Measurements from ENCODE around the gene BHLHE23. TPM values are rescaled to one million over a fixed set of nuclear protein-coding genes. Genes with fewer than 3 reads are reported as not detected.

BHLHE23 gene
- total RNA-seq, 2 donors from 2014 or later, result not detected

- H3K27ac ChIP-seq, result no peak overlapping the region
- DNase-seq, result no peak
- H3K9ac ChIP-seq (ENCODE audit: low read depth in 2 of 2, low read length in 2 of 2), result no peak overlapping the region
- H3K27me3 ChIP-seq, result peaks cover 5% of the 10 kb centered on the region
- TF ChIP-seq, protein P1, sequence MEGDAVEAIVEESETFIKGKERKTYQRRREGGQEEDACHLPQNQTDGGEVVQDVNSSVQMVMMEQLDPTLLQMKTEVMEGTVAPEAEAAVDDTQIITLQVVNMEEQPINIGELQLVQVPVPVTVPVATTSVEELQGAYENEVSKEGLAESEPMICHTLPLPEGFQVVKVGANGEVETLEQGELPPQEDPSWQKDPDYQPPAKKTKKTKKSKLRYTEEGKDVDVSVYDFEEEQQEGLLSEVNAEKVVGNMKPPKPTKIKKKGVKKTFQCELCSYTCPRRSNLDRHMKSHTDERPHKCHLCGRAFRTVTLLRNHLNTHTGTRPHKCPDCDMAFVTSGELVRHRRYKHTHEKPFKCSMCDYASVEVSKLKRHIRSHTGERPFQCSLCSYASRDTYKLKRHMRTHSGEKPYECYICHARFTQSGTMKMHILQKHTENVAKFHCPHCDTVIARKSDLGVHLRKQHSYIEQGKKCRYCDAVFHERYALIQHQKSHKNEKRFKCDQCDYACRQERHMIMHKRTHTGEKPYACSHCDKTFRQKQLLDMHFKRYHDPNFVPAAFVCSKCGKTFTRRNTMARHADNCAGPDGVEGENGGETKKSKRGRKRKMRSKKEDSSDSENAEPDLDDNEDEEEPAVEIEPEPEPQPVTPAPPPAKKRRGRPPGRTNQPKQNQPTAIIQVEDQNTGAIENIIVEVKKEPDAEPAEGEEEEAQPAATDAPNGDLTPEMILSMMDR (IDR thresholded peaks at IDR 0.05), result no peak
- no peaks in the 10 kb centered on the region for H3K36me3 ChIP-seq
- H3K4me3 ChIP-seq, result no peak overlapping the region
- intact Hi-C loops (cut with DNase I), result no loop called here
- H3K9me3 ChIP-seq, result no peaks in the 10 kb centered on the region
- H3K4me1 ChIP-seq, result no peaks in the 10 kb centered on the region
Observed at GRCh38 chr20:62966212-62967148, 40.3 kb downstream of the BHLHE23 start.

DNA sequence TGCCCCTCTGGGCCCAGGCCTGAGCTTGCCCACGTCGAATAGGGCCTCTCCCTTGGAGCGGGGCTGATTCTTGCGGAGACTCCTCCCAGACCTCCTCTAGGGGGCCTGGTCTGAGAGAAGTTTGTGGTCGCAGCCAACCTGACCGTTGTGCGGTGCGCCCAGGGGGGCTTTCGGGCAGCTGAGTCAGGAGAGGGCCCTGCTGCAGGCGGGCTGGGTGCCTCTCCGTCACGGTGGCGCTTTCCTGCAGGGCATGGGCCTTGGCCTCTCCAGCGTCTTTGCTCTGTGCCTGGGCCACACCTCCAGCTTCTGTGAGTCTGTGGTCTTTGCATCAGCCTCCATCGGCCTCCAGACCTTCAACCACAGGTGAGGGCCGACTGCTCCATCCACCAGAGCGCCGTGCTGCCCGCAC, 41.4 kb downstream of the BHLHE23 start:
- no peaks in the 10 kb centered on the region for H3K27me3 ChIP-seq
- no peak overlapping the region for H3K9ac ChIP-seq (ENCODE audit: low read depth in 2 of 2, low read length in 2 of 2)
- H3K4me1 ChIP-seq, result no peaks in the 10 kb centered on the region
- no peaks in the 10 kb centered on the region for H3K9me3 ChIP-seq
- TF ChIP-seq, protein P1 (IDR thresholded peaks at IDR 0.05), result no peak
- H3K36me3 ChIP-seq, result no peaks in the 10 kb centered on the region
- intact Hi-C loops (cut with DNase I), result no loop called here
- H3K27ac ChIP-seq, result no peak overlapping the region
- no peak for DNase-seq
- no peak overlapping the region for H3K4me3 ChIP-seq

GRCh38 chr20:62964700-62965099, 42.1 kb downstream of the BHLHE23 start:
- H3K4me3 ChIP-seq, result no peak overlapping the region
- intact Hi-C loops (cut with DNase I), result no loop called here
- H3K9ac ChIP-seq (ENCODE audit: low read depth in 2 of 2, low read length in 2 of 2), result no peak overlapping the region
- no peaks in the 10 kb centered on the region for H3K36me3 ChIP-seq
- H3K27me3 ChIP-seq, result no peaks in the 10 kb centered on the region
- H3K4me1 ChIP-seq, result no peaks in the 10 kb centered on the region
- TF ChIP-seq, protein P1 (IDR thresholded peaks at IDR 0.05), result no peak
- no peak for DNase-seq
- no peak overlapping the region for H3K27ac ChIP-seq
- no peaks in the 10 kb centered on the region for H3K9me3 ChIP-seq

DNA sequence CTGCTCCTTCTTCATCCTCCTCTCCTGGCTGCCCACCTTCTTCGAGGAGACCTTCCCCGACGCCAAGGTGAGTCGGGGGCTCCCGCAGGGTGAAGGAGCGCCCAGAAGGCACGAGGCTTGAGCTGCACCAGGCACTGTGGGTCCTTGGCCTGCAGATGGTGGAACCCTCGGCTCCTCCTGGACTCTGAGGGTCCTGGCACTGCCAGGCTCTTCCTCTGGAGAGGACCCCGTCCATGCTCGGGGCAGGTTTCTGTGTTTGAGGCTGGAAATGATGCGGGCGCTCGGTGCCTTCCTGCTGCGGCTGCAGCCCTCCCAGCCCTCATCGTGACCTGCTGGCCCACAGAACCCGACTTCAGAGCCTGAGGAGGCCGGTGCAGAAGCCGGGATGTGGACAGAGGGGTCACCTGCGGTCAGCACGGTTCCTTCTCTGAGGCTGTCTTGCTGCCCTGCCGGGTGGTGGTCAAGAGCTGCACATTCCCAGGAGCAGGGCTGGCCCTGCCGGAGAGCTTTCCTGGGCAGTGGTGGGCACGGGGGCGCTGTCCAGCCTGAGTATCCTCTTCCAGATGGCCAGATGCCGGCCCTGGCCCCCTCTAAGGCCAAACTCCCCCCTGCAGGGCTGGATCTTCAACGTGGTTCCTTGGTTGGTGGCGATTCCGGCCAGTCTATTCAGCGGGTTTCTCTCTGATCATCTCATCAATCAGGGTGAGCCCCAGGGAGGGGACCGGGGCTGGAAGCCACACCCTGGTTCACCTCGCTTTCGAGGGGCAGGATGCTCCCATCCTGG, 43.0 kb downstream of the BHLHE23 start:
- no peaks in the 10 kb centered on the region for H3K9me3 ChIP-seq
- H3K9ac ChIP-seq (ENCODE audit: low read depth in 2 of 2, low read length in 2 of 2), result no peak overlapping the region
- DNase-seq, result no peak
- TF ChIP-seq, protein P1 (IDR thresholded peaks at IDR 0.05), result no peak
- H3K4me1 ChIP-seq, result no peaks in the 10 kb centered on the region
- H3K4me3 ChIP-seq, result no peak overlapping the region
- H3K36me3 ChIP-seq, result no peaks in the 10 kb centered on the region
- H3K27me3 ChIP-seq, result no peaks in the 10 kb centered on the region
- intact Hi-C loops (cut with DNase I), result no loop called here
- H3K27ac ChIP-seq, result no peak overlapping the region

DNA sequence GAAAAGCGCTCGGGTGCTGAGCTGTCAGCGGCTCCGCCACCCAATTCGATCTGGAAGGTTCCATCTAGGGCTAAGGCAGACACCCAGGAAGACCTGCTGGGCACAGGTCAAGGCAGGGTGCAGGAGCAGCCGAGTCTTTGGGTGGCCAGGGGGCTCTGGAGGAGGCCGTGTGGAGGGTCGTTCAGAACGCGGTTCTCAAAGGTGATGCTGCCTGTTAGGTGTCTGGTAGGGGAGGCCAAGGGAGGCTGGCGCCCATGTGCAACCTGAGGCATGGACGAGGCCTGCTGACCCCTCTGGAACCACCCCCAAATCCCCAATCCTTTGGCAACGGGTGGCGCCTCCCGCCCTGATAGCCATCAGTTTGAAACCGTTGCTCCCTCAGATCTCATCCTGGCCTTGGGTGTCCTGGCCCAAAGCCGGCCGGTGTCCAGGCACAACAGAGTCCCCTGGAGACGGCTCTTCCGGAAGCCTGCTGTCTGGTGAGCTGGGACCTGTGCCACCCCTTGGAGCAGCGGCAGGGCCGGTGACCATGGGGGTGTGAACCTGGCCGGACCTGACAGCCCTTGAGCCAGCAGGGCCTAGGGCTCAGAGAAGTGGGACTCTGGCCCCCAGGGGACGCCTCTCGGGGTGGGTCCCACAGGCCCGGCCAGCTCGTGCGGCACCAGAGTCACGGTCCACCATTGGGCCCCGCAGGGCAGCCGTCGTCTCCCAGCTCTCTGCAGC, 43.7 kb downstream of the BHLHE23 start:
- Histone ChIP-seq H3K4me1 (no peaks in the 10 kb centered on the region), H3K9me3 (no peaks in the 10 kb centered on the region), H3K9ac (ENCODE audit: low read depth in 2 of 2, low read length in 2 of 2) (no peak overlapping the region), H3K27me3 (no peaks in the 10 kb centered on the region), H3K27ac (no peak overlapping the region), H3K36me3 (no peaks in the 10 kb centered on the region), H3K4me3 (no peak overlapping the region)
- no peak for DNase-seq
- intact Hi-C loops (cut with DNase I), result no loop called here
- TF ChIP-seq, protein P1 (IDR thresholded peaks at IDR 0.05), result no peak
